Tibial artery (tissue), 4 donors: Measurements from ENCODE around the gene FOXD1.
"Not testable (repeated sequence)": the region's sequence is repeated elsewhere in the genome, so short reads cannot be mapped to it uniquely, and the experiment has no call there.

Experiments used
- DNase-seq, 2 donors: peaks; one replicate each; pipeline ENCODE4 v3.0.0-alpha.2; 2019
- H3K27ac ChIP-seq, 2 donors: fragments of 200-600 bp; sonication (generic) in 1 of 2; 1 replicate in 1 of 2; 2 replicates in 1 of 2; pipeline ENCODE4 v1.5.1; 2018 to 2019; ENCODE audit warnings: mild to moderate bottlenecking in 1 of 2
- H3K27me3 ChIP-seq, 2 donors: fragments of 200-600 bp; sonication (generic) in 1 of 2; one replicate each; pipeline versions ENCODE4 v1.5.1 to v1.6.0; 2016 to 2019
- H3K36me3 ChIP-seq, 3 donors: fragments of 200-600 bp; sonication (generic) in 2 of 3; one replicate each; pipeline ENCODE4 v1.5.1; 2016 to 2019; ENCODE audit warnings: mild to moderate bottlenecking in 2 of 3
- H3K4me1 ChIP-seq, 4 donors: fragments of 200-600 bp; sonication (generic) in 2 of 4; 1 replicate in 3 of 4; 2 replicates in 1 of 4; pipeline ENCODE4 v1.5.1; 2016 to 2019
- H3K4me3 ChIP-seq, 2 donors: fragments of 200-600 bp; sonication (generic) in 1 of 2; 1 replicate in 1 of 2; 2 replicates in 1 of 2; pipeline ENCODE4 v1.5.1; 2018 to 2019; ENCODE audit warnings: mild to moderate bottlenecking in 2 of 2
- H3K9me3 ChIP-seq, 3 donors: fragments of 200-600 bp; sonication (generic) in 1 of 3; one replicate each; pipeline ENCODE4 v1.5.1; 2016 to 2019
- intact Hi-C: fragments of 100-400 bp; cut with DNase I; formaldehyde crosslinking; loops from one replicate; pipeline ENCODE4 v1.15.0; 2023; ENCODE audit warnings: low total_unique reads
- TF ChIP-seq, protein P1 (sequence below), 2 experiments: fragments of 200-600 bp in 1 of 2; fragments of 450-650 bp in 1 of 2; IDR thresholded peaks; one replicate each; pipeline ENCODE4 v1.5.1; 2017 to 2019; ENCODE audit warnings: antibody characterized with exemption in 2 of 2, mild to moderate bottlenecking in 1 of 2, moderate library complexity in 1 of 2

FOXD1 gene

DNA sequence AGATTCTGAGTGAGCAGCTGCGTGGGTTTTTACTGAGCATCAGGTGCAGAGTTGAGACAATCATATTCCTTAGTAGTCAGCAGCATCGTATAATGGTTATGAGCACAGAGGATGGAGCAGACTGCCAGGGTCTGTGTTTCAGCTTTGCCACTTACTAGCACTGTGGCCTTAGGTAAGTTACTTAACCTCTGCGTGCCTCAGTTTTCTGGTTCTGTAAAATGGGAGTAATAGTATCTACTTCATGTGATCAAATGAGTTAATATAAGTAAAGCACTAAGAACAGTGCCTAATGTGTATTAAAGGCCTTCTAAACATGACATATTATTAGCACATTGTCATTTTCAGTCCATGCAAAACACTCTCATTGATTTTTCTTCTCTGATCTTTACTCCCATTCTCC, 44.8 kb upstream of the FOXD1 start:
- intact Hi-C loops = no loop called here
- Histone ChIP-seq H3K36me3 (no peaks in the 10 kb centered on the region), H3K27me3 (no peaks in the 10 kb centered on the region)

GRCh38 chr5:73491155-73491554, 42.6 kb upstream of the FOXD1 start:
- Histone ChIP-seq H3K27ac (no peak overlapping the region), H3K36me3 (no peaks in the 10 kb centered on the region), H3K4me3 (no peak overlapping the region), H3K9me3 (no peaks in the 10 kb centered on the region), H3K4me1 (no peaks in the 10 kb centered on the region), H3K27me3 (no peaks in the 10 kb centered on the region)
- no peak for DNase-seq
- TF ChIP-seq, protein P1, sequence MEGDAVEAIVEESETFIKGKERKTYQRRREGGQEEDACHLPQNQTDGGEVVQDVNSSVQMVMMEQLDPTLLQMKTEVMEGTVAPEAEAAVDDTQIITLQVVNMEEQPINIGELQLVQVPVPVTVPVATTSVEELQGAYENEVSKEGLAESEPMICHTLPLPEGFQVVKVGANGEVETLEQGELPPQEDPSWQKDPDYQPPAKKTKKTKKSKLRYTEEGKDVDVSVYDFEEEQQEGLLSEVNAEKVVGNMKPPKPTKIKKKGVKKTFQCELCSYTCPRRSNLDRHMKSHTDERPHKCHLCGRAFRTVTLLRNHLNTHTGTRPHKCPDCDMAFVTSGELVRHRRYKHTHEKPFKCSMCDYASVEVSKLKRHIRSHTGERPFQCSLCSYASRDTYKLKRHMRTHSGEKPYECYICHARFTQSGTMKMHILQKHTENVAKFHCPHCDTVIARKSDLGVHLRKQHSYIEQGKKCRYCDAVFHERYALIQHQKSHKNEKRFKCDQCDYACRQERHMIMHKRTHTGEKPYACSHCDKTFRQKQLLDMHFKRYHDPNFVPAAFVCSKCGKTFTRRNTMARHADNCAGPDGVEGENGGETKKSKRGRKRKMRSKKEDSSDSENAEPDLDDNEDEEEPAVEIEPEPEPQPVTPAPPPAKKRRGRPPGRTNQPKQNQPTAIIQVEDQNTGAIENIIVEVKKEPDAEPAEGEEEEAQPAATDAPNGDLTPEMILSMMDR (IDR thresholded peaks at IDR 0.05) = no peak
- intact Hi-C loops = no loop called here

More for the DNA sequence above, 44.8 kb upstream of the FOXD1 start:
- TF ChIP-seq, protein P1 (IDR thresholded peaks at IDR 0.05) = no peak
- H3K4me3 ChIP-seq = no peak overlapping the region
- no peak overlapping the region for H3K27ac ChIP-seq
- no peak for DNase-seq
- H3K9me3 ChIP-seq = no peaks in the 10 kb centered on the region
- H3K4me1 ChIP-seq = peaks cover 0 to 7% (median 3%) of the 10 kb centered on the region in 4 donors

- TF ChIP-seq, protein P1 (IDR thresholded peaks at IDR 0.05) = no peak
- no peak overlapping the region for H3K4me3 ChIP-seq
- no peaks in the 10 kb centered on the region for H3K27me3 ChIP-seq
- intact Hi-C loops = no loop called here
- DNase-seq = no peak
- H3K36me3 ChIP-seq = no peaks in the 10 kb centered on the region
- H3K9me3 ChIP-seq = no peaks in the 10 kb centered on the region
- H3K4me1 ChIP-seq = no peaks in the 10 kb centered on the region
- H3K27ac ChIP-seq = no peak overlapping the region
Observed at GRCh38 chr5:73490088-73490487, 41.5 kb upstream of the FOXD1 start.

DNA sequence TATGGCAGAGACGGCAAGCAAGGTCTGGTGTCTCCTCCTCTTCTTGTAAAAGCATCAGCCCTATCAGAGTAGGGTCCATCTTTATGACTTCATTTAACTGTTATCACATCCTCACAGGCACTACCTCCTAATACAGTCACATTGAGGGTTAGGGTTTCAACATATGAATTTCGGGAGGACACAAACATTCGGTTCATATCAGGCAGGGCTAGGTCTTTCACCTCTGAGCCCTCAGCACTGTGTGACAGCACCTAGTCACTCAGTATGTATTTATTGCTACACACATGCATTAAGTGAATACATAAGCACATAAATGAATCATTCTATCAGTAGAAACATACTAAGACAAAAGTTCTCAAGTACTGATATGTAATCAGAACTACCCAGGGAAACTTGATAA, 40.2 kb upstream of the FOXD1 start:
- no peak for DNase-seq
- Histone ChIP-seq H3K36me3 (no peaks in the 10 kb centered on the region), H3K27ac (no peak overlapping the region), H3K4me1 (no peaks in the 10 kb centered on the region), H3K4me3 (no peak overlapping the region), H3K9me3 (no peaks in the 10 kb centered on the region), H3K27me3 (no peaks in the 10 kb centered on the region)
- intact Hi-C loops = no loop called here
- TF ChIP-seq, protein P1 (IDR thresholded peaks at IDR 0.05) = no peak

DNA sequence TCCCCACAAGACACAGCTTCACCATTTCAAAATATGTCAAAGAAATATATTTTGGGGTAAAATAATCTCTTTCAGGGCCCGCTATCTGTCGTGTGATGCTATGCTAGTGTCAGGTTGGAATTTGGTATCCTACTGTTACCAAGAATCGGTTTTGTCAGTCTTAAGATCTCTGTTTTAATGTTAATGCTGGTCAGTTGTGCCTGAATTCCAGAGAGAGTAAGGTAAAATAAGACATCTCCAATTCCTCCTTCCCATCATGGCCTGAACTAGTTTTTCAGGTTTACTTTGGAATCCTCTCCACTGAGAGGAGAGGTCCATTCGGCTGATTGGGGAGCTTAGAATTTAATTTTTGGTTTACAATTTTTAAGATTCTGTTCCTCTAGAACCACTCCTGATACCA, 39.2 kb upstream of the FOXD1 start:
- Histone ChIP-seq H3K27me3 (no peaks in the 10 kb centered on the region), H3K4me3 (no peak overlapping the region), H3K36me3 (no peaks in the 10 kb centered on the region), H3K9me3 (no peaks in the 10 kb centered on the region), H3K4me1 (no peaks in the 10 kb centered on the region), H3K27ac (no peak overlapping the region)
- intact Hi-C loops = no loop called here
- TF ChIP-seq, protein P1 (IDR thresholded peaks at IDR 0.05) = no peak
- no peak for DNase-seq

DNA sequence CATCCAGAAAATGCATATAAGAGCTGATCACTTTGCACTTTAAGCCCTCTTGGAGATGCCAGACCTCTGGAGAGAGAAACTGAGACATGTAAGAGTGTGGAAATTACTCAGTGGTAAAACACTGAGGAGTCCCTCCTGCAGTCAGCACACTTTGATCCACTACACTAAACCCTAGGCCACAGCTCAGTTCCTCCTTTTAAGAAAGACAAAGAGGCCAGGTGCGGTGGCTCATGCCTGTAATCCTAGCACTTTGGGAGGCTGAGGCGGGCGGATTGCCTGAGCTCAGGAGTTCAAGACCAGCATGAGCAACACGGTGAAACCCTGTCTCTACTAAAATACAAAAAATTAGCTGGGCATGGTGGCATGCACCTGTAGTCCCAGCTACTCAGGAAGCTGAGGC, 38.7 kb upstream of the FOXD1 start:
- intact Hi-C loops, H3K4me1 ChIP-seq, H3K4me3 ChIP-seq, H3K27me3 ChIP-seq, DNase-seq, H3K9me3 ChIP-seq, H3K36me3 ChIP-seq, H3K27ac ChIP-seq: not testable (repeated sequence)
